Liver (tissue), 9 donors: ENCODE results near the gene ZNF219. TPM values are rescaled to one million over a fixed set of nuclear protein-coding genes. Genes with fewer than 3 reads are reported as not detected.

Experiments used
- DNase-seq: peaks from one replicate; pipeline ENCODE4 v3.0.0-alpha.2; 2017; ENCODE audit warnings: low spot score
- H3K27ac ChIP-seq, 2 donors: one replicate each; pipeline ENCODE4 v1.7.0; 2013; ENCODE audit warnings: inconsistent platforms in 2 of 2, low read length in 2 of 2, control low read depth in 1 of 2, low read depth in 1 of 2, mild to moderate bottlenecking in 1 of 2
- H3K27me3 ChIP-seq, 4 donors: one replicate each; pipeline versions ENCODE4 v1.6.1 to v1.7.0; 2013; ENCODE audit warnings: low read length in 3 of 4, inconsistent platforms in 1 of 4, mild to moderate bottlenecking in 1 of 4, moderate library complexity in 1 of 4; ENCODE audit not compliant: control insufficient read depth in 4 of 4, insufficient read depth in 4 of 4
- H3K36me3 ChIP-seq, 4 donors: one replicate each; pipeline versions ENCODE4 v1.6.1 to v1.7.0; 2013; ENCODE audit warnings: low read length in 3 of 4, mild to moderate bottlenecking in 3 of 4, low read depth in 1 of 4, moderate library complexity in 1 of 4; ENCODE audit not compliant: control insufficient read depth in 4 of 4, insufficient read depth in 3 of 4
- H3K4me1 ChIP-seq, 4 donors: one replicate each; pipeline versions ENCODE4 v1.6.1 to v1.7.0; 2013; ENCODE audit warnings: low read length in 3 of 4, mild to moderate bottlenecking in 3 of 4, moderate library complexity in 1 of 4; ENCODE audit not compliant: control insufficient read depth in 4 of 4, insufficient read depth in 4 of 4
- H3K4me3 ChIP-seq, 3 donors: one replicate each; pipeline versions ENCODE4 v1.6.1 to v1.7.0; 2013; ENCODE audit warnings: low read length in 3 of 3, control low read depth in 1 of 3, low read depth in 1 of 3, mild to moderate bottlenecking in 1 of 3
- H3K9ac ChIP-seq, 2 donors: one replicate each; pipeline ENCODE4 v1.7.0; 2013; ENCODE audit warnings: low read length in 2 of 2, mild to moderate bottlenecking in 2 of 2, moderate library complexity in 2 of 2, control low read depth in 1 of 2, low read depth in 1 of 2
- H3K9me3 ChIP-seq, 4 donors: one replicate each; pipeline versions ENCODE4 v1.6.1 to v1.7.0; 2013; ENCODE audit warnings: low read length in 3 of 4; ENCODE audit not compliant: control insufficient read depth in 4 of 4
- ATF3 ChIP-seq: IDR thresholded peaks from 2 replicates; pipeline ENCODE4 v1.6.1; 2016; ENCODE audit warnings: antibody characterized with exemption
- CTCF ChIP-seq: fragments of 150-350 bp; IDR thresholded peaks from 2 replicates; pipeline ENCODE4 v1.5.1; 2017; ENCODE audit warnings: improper control_type of control experiment, low read depth, low read length; ENCODE audit not compliant: missing input control
- EGR1 ChIP-seq, 2 donors: IDR thresholded peaks; 2 replicates each; pipeline ENCODE4 v1.6.1; 2016 to 2018; ENCODE audit warnings: antibody characterized with exemption in 2 of 2, low read depth in 2 of 2
- FOXA1 ChIP-seq: IDR thresholded peaks from 2 replicates; pipeline ENCODE4 v1.6.1; 2016; ENCODE audit warnings: antibody characterized with exemption
- FOXA2 ChIP-seq: IDR thresholded peaks from 2 replicates; pipeline ENCODE4 v1.6.1; 2016; ENCODE audit warnings: antibody characterized with exemption
- GABPA ChIP-seq, 2 donors: IDR thresholded peaks in 1 of 2; conservative IDR thresholded peaks in 1 of 2; 2 replicates each; pipeline ENCODE4 v1.6.1; 2016; ENCODE audit warnings: antibody characterized with exemption in 2 of 2, mild to moderate bottlenecking in 1 of 2, moderate library complexity in 1 of 2
- HNF4A ChIP-seq, 2 donors: conservative IDR thresholded peaks; 2 replicates each; pipeline ENCODE4 v1.6.1; 2016; ENCODE audit warnings: antibody characterized with exemption in 2 of 2, mild to moderate bottlenecking in 2 of 2
- HNF4G ChIP-seq: IDR thresholded peaks from 2 replicates; pipeline ENCODE4 v1.6.1; 2016; ENCODE audit warnings: antibody characterized with exemption
- JUND ChIP-seq, 2 donors: IDR thresholded peaks; 2 replicates each; pipeline ENCODE4 v1.6.1; 2016; ENCODE audit warnings: antibody characterized with exemption in 2 of 2
- MAX ChIP-seq: IDR thresholded peaks from 2 replicates; pipeline ENCODE4 v1.6.1; 2016; ENCODE audit warnings: antibody characterized with exemption
- NR2F2 ChIP-seq: IDR thresholded peaks from 2 replicates; pipeline ENCODE4 v1.6.1; 2016; ENCODE audit warnings: antibody characterized with exemption
- RAD21 ChIP-seq, 2 donors: IDR thresholded peaks; 2 replicates each; pipeline ENCODE4 v1.6.1; 2016; ENCODE audit warnings: antibody characterized with exemption in 2 of 2, mild to moderate bottlenecking in 2 of 2
- REST ChIP-seq: IDR thresholded peaks from 2 replicates; pipeline ENCODE4 v1.6.1; 2016; ENCODE audit warnings: antibody characterized with exemption, mild to moderate bottlenecking
- RXRA ChIP-seq, 2 donors: IDR thresholded peaks; 2 replicates each; pipeline ENCODE4 v1.6.1; 2017 to 2018; ENCODE audit warnings: antibody characterized with exemption in 2 of 2, mild to moderate bottlenecking in 1 of 2
- SP1 ChIP-seq: IDR thresholded peaks from 2 replicates; pipeline ENCODE4 v1.6.1; 2018; ENCODE audit warnings: antibody characterized with exemption, mild to moderate bottlenecking
- TAF1 ChIP-seq: conservative IDR thresholded peaks from 2 replicates; pipeline ENCODE4 v1.6.1; 2016; ENCODE audit warnings: antibody characterized with exemption, mild to moderate bottlenecking
- ZBTB33 ChIP-seq: IDR thresholded peaks from 2 replicates; pipeline ENCODE4 v1.6.1; 2016; ENCODE audit warnings: antibody characterized with exemption
- WGBS: extraction: QIAGEN DNeasy Blood & Tissue Kit; methylation state at CpG from one replicate; pipeline ENCODE4 v1.1.7; 2013; 5-methylcytosine and 5-hydroxymethylcytosine counted together
- polyA plus RNA-seq, 2 donors: library from polyadenylated mRNA; stranded (reverse) in 1 of 2; unstranded in 1 of 2; fragments of 200-250 nt in 1 of 2; fragments of >200 nt in 1 of 2; fragmentation: Nextera tagmentation in 1 of 2; extraction: Ambion mirVana in 1 of 2; gene quantifications; one replicate each; pipeline versions ENCODE4 v1.2.1 to v1.2.3, GENCODE V29; 2013 to 2015
- total RNA-seq, 2 donors: library from RNA; depleted of rRNA; stranded (reverse); fragments of >200 nt; gene quantifications; one replicate each; pipeline ENCODE4 v1.2.3, GENCODE V29; 2014
- donor health status: healthy.
- donor health status: healthy.
- donor health status: healthy.
- donor health status: healthy.
- donor health status: healthy.

Gene ZNF219
- total and polyA plus RNA-seq, 4 donors, result 1.3 to 10.5 (median 5.5) TPM

- Histone ChIP-seq H3K36me3 (no peaks in the 10 kb centered on the region), H3K9ac (no peak overlapping the region), H3K4me3 (no peak overlapping the region), H3K27ac (no peak overlapping the region), H3K4me1 (no peaks in the 10 kb centered on the region), H3K9me3 (no peaks in the 10 kb centered on the region), H3K27me3 (no peaks in the 10 kb centered on the region)
- no peak for TF ChIP-seq SP1
- no peak for TF ChIP-seq RAD21 (IDR thresholded peaks at IDR 0.05)
- no peak for TF ChIP-seq CTCF
- no peak for TF ChIP-seq TAF1
- no peak for TF ChIP-seq RXRA (IDR thresholded peaks at IDR 0.05)
- TF ChIP-seq HNF4G, result no peak
- no peak for TF ChIP-seq JUND (IDR thresholded peaks at IDR 0.05)
- no peak for TF ChIP-seq FOXA2
- TF ChIP-seq FOXA1, result no peak
- no peak for TF ChIP-seq REST
- no peak for TF ChIP-seq HNF4A (conservative IDR thresholded peaks at IDR 0.05)
- TF ChIP-seq ZBTB33, result no peak
- TF ChIP-seq NR2F2, result no peak
- no peak for TF ChIP-seq GABPA (IDR thresholded peaks at IDR 0.05 in 1 of 2, conservative IDR thresholded peaks at IDR 0.05 in 1 of 2)
- no peak for TF ChIP-seq ATF3
- 59% methylated on average over 1 of the region's 1 CpG for WGBS
- DNase-seq, result no peak
Measured at GRCh38 chr14:21133901-21134300, 35.4 kb upstream of the ZNF219 start.

GRCh38 chr14:21123429-21123828 lies 25.0 kb upstream of the ZNF219 start:
- Histone ChIP-seq H3K9ac (no peak overlapping the region), H3K9me3 (peaks cover 0 to 6% (median 0%) of the 10 kb centered on the region in 4 donors), H3K4me1 (no peaks in the 10 kb centered on the region), H3K4me3 (no peak overlapping the region), H3K27ac (no peak overlapping the region), H3K27me3 (no peaks in the 10 kb centered on the region), H3K36me3 (no peaks in the 10 kb centered on the region)
- 71% methylated on average over 1 of the region's 1 CpG for WGBS
- no peak for DNase-seq
- no peak for TF ChIP-seq HNF4A (conservative IDR thresholded peaks at IDR 0.05)
- TF ChIP-seq FOXA2, result no peak
- TF ChIP-seq EGR1 (IDR thresholded peaks at IDR 0.05; ENCODE audit: low read depth in 2 of 2), result no peak
- no peak for TF ChIP-seq GABPA (IDR thresholded peaks at IDR 0.05 in 1 of 2, conservative IDR thresholded peaks at IDR 0.05 in 1 of 2)
- TF ChIP-seq MAX, result no peak
- TF ChIP-seq NR2F2, result no peak
- TF ChIP-seq JUND (IDR thresholded peaks at IDR 0.05), result no peak
- no peak for TF ChIP-seq RAD21 (IDR thresholded peaks at IDR 0.05)
- no peak for TF ChIP-seq REST
